Measurements from ENCODE around the gene TIMM13. TPM values are rescaled to one million over a fixed set of nuclear protein-coding genes. Genes with fewer than 3 reads are reported as not detected.
"Not testable (repeated sequence)": the region's sequence is repeated elsewhere in the genome, so short reads cannot be mapped to it uniquely, and the experiment has no call there.

The TIMM13 gene
- total RNA-seq, 1 experiment from 2014 or later: 49.3 TPM

DNA sequence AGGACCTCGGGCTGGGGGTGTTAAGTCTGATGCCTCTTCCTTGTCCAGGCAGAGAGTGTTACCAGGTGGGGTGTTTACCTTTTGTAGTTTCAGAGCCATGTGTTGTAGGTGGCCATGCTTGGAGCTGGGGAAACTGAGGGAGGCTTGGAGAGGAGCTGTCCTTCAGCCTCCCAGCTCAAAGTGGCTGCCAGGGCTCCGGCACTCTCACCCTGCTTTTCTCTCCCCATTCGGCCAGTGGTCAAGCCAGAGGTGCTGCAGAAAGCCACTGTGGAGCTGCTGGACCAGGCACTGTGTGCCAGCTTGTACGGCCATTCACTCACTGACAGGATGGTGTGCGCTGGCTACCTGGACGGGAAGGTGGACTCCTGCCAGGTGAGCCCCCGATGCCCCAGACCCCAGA lies 17.4 kb downstream of the TIMM13 start:
- no peak overlapping the region for H2AFZ ChIP-seq (ENCODE audit: low read length)
- no peak overlapping the region for H3K27ac ChIP-seq (ENCODE audit: low read length)
- no peaks in the 10 kb centered on the region for H3K36me3 ChIP-seq (ENCODE audit: insufficient read depth, low read length)
- DNase-seq: no peak
- H3K9me3 ChIP-seq (ENCODE audit: low read length): no peaks in the 10 kb centered on the region
- H3K9ac ChIP-seq (ENCODE audit: low read length): no peak overlapping the region
- H3K79me2 ChIP-seq (ENCODE audit: low read length): no peaks in the 10 kb centered on the region
- H3K4me2 ChIP-seq (ENCODE audit: low read depth, low read length, poor library complexity, severe bottlenecking): no peak overlapping the region
- no peak overlapping the region for H3K4me3 ChIP-seq (ENCODE audit: low read length)
- no peaks in the 10 kb centered on the region for H3K4me1 ChIP-seq (ENCODE audit: low read length)
- no peaks in the 10 kb centered on the region for H3K9me2 ChIP-seq (replicated peaks; ENCODE audit: insufficient read depth, low read length)
- H3K27me3 ChIP-seq (ENCODE audit: low read length): no peaks in the 10 kb centered on the region
- H4K20me1 ChIP-seq (ENCODE audit: insufficient read depth, low read depth, low read length): 0 out of 2 replicates have a peak, but pooled peaks cover 3% of the 10 kb centered on the region

DNA sequence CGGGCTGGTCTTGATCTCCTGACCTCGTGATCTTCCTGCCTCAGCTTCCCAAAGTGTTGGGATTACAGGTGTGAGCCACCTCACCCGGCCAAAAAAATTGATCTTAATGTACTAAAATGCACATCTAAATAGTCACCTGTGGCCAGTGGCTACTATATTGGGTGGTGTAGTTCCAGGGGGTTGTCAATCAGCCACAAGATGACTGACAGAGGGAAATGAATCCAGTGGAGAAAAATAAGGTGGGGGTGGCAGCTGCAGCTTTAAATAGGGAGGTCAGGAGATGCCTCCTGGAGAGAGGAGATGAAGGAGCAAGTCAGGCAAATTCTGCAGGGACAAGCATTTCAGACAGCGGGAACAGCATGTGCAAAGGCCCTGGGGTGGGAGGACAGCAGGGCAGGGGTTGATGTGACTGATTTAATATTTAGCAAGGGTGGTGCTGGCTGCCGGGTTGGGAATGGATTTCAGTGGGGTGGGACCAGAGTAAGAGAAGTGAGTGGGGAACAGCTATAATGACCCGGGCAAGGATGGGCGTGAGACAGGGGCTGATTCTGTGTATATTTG lies 18.0 kb downstream of the TIMM13 start:
- no peak overlapping the region for H2AFZ ChIP-seq (ENCODE audit: low read length)
- H4K20me1 ChIP-seq (ENCODE audit: insufficient read depth, low read depth, low read length): 0 out of 2 replicates have a peak, but pooled peaks cover 3% of the 10 kb centered on the region
- H3K9ac ChIP-seq (ENCODE audit: low read length): no peak overlapping the region
- no peak for DNase-seq
- H3K9me2 ChIP-seq (replicated peaks; ENCODE audit: insufficient read depth, low read length): no peaks in the 10 kb centered on the region
- no peaks in the 10 kb centered on the region for H3K9me3 ChIP-seq (ENCODE audit: low read length)
- no peaks in the 10 kb centered on the region for H3K27me3 ChIP-seq (ENCODE audit: low read length)
- no peak overlapping the region for H3K27ac ChIP-seq (ENCODE audit: low read length)
- H3K4me2 ChIP-seq (ENCODE audit: low read depth, low read length, poor library complexity, severe bottlenecking): no peak overlapping the region
- H3K4me3 ChIP-seq (ENCODE audit: low read length): no peak overlapping the region
- no peaks in the 10 kb centered on the region for H3K4me1 ChIP-seq (ENCODE audit: low read length)
- no peaks in the 10 kb centered on the region for H3K79me2 ChIP-seq (ENCODE audit: low read length)
- no peaks in the 10 kb centered on the region for H3K36me3 ChIP-seq (ENCODE audit: insufficient read depth, low read length)

DNA sequence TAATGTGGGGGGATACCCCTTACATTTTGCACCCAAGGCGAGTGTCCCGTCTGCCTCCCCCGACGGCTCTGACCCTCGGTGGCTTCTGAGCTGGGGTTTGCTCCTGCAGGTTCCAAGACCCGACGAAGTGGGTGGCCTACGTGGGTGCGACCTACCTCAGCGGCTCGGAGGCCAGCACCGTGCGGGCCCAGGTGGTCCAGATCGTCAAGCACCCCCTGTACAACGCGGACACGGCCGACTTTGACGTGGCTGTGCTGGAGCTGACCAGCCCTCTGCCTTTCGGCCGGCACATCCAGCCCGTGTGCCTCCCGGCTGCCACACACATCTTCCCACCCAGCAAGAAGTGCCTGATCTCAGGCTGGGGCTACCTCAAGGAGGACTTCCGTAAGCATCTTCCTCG lies 19.1 kb downstream of the TIMM13 start:
- no peaks in the 10 kb centered on the region for H3K9me3 ChIP-seq (ENCODE audit: low read length)
- no peak overlapping the region for H3K4me2 ChIP-seq (ENCODE audit: low read depth, low read length, poor library complexity, severe bottlenecking)
- no peaks in the 10 kb centered on the region for H3K79me2 ChIP-seq (ENCODE audit: low read length)
- H2AFZ ChIP-seq (ENCODE audit: low read length): no peak overlapping the region
- H3K27ac ChIP-seq (ENCODE audit: low read length): no peak overlapping the region
- no peak overlapping the region for H3K9ac ChIP-seq (ENCODE audit: low read length)
- H3K36me3 ChIP-seq (ENCODE audit: insufficient read depth, low read length): no peaks in the 10 kb centered on the region
- H3K9me2 ChIP-seq (replicated peaks; ENCODE audit: insufficient read depth, low read length): no peaks in the 10 kb centered on the region
- no peak for DNase-seq
- H3K4me1 ChIP-seq (ENCODE audit: low read length): no peaks in the 10 kb centered on the region
- no peak overlapping the region for H3K4me3 ChIP-seq (ENCODE audit: low read length)
- 0 out of 2 replicates have a peak, but pooled peaks cover 3% of the 10 kb centered on the region for H4K20me1 ChIP-seq (ENCODE audit: insufficient read depth, low read depth, low read length)
- no peaks in the 10 kb centered on the region for H3K27me3 ChIP-seq (ENCODE audit: low read length)

DNA sequence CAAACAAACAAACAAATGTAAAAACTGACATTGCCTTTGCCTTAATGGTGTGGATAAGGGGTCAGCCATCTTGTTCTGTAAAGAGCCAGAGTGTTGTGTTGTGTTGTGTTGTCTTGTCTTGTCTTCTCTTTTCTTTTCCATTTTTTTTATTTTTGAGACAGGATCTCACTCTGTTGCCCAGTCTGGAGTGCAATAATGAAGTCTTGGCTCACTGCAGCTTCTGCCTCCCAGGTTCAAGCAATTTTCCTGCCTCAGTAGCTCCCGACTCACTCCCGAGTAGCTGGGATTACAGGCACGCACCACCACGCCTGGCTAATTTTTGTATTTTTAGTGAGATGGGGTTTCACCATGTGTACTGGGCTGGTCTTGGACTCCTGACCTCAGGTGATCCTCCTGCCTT lies 27.8 kb downstream of the TIMM13 start:
- Histone ChIP-seq H2AFZ (ENCODE audit: low read length) (no peak overlapping the region), H3K79me2 (ENCODE audit: low read length) (no peaks in the 10 kb centered on the region), H3K4me1 (ENCODE audit: low read length) (peaks cover 3% of the 10 kb centered on the region), H3K27me3 (ENCODE audit: low read length) (no peaks in the 10 kb centered on the region), H3K27ac (ENCODE audit: low read length) (no peak overlapping the region), H4K20me1 (ENCODE audit: insufficient read depth, low read depth, low read length) (no peaks in the 10 kb centered on the region), H3K36me3 (ENCODE audit: insufficient read depth, low read length) (no peaks in the 10 kb centered on the region), H3K4me3 (ENCODE audit: low read length) (no peak overlapping the region), H3K4me2 (ENCODE audit: low read depth, low read length, poor library complexity, severe bottlenecking) (no peak overlapping the region), H3K9ac (ENCODE audit: low read length) (no peak overlapping the region), H3K9me3 (ENCODE audit: low read length) (no peaks in the 10 kb centered on the region), H3K9me2 (replicated peaks; ENCODE audit: insufficient read depth, low read length) (no peaks in the 10 kb centered on the region)
- DNase-seq: no peak

DNA sequence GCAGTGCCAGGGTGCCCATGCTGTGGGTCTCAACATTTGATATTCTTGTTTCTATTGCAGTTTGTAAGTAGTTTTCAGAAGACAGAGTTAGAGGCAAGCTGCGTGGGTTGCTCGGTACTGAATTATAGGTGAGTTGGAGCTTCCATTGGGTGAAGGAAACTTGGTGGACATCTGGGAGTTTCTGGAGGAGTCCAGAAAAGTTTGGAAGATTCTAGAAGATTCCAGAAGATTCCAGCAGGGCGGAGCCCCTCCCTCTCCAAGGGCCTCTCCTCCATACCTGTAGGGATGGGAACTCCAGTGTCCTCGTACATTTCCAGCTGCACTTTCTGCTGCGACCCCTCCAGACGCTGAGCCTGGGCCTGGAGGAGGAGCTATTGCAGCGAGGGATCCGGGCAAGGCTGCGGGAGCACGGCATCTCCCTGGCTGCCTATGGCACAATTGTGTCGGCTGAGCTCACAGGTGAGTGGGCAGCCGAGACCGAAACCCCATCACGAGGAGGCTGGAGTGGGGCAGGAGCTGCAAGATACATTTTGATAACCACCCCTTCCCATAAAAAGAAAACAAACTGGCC lies 28.6 kb downstream of the TIMM13 start:
- H3K36me3 ChIP-seq (ENCODE audit: insufficient read depth, low read length): no peaks in the 10 kb centered on the region
- no peak overlapping the region for H3K27ac ChIP-seq (ENCODE audit: low read length)
- H3K27me3 ChIP-seq (ENCODE audit: low read length): no peaks in the 10 kb centered on the region
- H2AFZ ChIP-seq (ENCODE audit: low read length): no peak overlapping the region
- H3K4me2 ChIP-seq (ENCODE audit: low read depth, low read length, poor library complexity, severe bottlenecking): no peak overlapping the region
- no peak overlapping the region for H3K9ac ChIP-seq (ENCODE audit: low read length)
- no peaks in the 10 kb centered on the region for H3K9me3 ChIP-seq (ENCODE audit: low read length)
- peaks cover 5% of the 10 kb centered on the region for H3K4me1 ChIP-seq (ENCODE audit: low read length)
- DNase-seq: no peak
- H4K20me1 ChIP-seq (ENCODE audit: insufficient read depth, low read depth, low read length): no peaks in the 10 kb centered on the region
- no peaks in the 10 kb centered on the region for H3K79me2 ChIP-seq (ENCODE audit: low read length)
- H3K9me2 ChIP-seq (replicated peaks; ENCODE audit: insufficient read depth, low read length): no peaks in the 10 kb centered on the region
- H3K4me3 ChIP-seq (ENCODE audit: low read length): no peak overlapping the region

DNA sequence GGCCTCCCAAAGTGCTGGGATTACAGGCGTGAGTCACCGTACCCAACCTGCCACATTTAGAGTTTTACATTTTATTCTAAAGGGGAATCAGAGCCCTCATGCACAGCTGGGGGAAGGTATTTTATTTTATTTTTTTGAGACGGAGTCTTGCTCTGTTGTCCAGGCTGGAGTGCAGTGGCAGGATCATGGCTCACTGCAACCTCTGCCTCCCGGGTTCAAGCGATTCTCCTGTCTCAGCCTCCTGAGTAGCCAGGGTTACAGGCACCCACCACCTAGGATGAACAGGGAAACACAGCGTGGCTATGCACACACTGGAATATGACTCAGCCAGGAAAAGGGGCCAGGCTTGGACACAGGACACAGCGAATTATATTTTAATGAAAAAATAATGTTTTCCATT lies 30.2 kb downstream of the TIMM13 start:
- not testable (repeated sequence) for H3K79me2 ChIP-seq (ENCODE audit: low read length); H3K36me3 ChIP-seq (ENCODE audit: insufficient read depth, low read length); H3K27ac ChIP-seq (ENCODE audit: low read length); H2AFZ ChIP-seq (ENCODE audit: low read length); H3K9ac ChIP-seq (ENCODE audit: low read length); H3K27me3 ChIP-seq (ENCODE audit: low read length); H3K9me3 ChIP-seq (ENCODE audit: low read length); H4K20me1 ChIP-seq (ENCODE audit: insufficient read depth, low read depth, low read length); DNase-seq; H3K4me3 ChIP-seq (ENCODE audit: low read length); H3K4me1 ChIP-seq (ENCODE audit: low read length); H3K9me2 ChIP-seq (replicated peaks; ENCODE audit: insufficient read depth, low read length); H3K4me2 ChIP-seq (ENCODE audit: low read depth, low read length, poor library complexity, severe bottlenecking)

DNA sequence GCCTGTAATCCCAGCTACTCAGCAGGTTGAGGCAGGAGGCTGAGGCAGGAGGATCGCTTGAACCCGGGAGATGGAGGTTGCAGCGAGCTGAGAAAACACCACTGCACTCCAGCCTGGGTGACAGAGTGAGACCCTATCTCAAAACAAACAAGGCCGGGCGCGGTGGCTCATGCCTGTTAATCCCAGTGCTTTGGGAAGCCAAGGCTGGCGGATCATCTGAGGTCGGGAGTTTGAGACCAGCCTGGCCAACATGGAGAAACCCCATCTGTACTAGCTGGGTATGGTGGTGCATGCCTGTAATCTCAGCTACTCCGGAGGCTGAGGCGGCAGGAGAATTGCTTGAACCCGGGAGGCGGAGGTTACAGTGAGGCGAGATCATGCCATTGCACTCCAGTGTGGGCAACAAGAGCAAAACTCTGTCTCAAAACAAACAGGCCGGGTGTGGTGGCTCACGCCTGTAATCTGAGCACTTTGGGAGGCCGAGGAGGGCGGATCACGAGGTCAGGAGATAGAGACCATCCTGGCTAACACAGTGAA lies 32.0 kb downstream of the TIMM13 start:
- H3K9me3 ChIP-seq (ENCODE audit: low read length); H3K27ac ChIP-seq (ENCODE audit: low read length); H3K4me2 ChIP-seq (ENCODE audit: low read depth, low read length, poor library complexity, severe bottlenecking); H3K4me3 ChIP-seq (ENCODE audit: low read length); DNase-seq; H3K36me3 ChIP-seq (ENCODE audit: insufficient read depth, low read length); H2AFZ ChIP-seq (ENCODE audit: low read length); H3K79me2 ChIP-seq (ENCODE audit: low read length); H3K9ac ChIP-seq (ENCODE audit: low read length); H3K27me3 ChIP-seq (ENCODE audit: low read length); H4K20me1 ChIP-seq (ENCODE audit: insufficient read depth, low read depth, low read length); H3K4me1 ChIP-seq (ENCODE audit: low read length); H3K9me2 ChIP-seq (replicated peaks; ENCODE audit: insufficient read depth, low read length): not testable (repeated sequence)

DNA sequence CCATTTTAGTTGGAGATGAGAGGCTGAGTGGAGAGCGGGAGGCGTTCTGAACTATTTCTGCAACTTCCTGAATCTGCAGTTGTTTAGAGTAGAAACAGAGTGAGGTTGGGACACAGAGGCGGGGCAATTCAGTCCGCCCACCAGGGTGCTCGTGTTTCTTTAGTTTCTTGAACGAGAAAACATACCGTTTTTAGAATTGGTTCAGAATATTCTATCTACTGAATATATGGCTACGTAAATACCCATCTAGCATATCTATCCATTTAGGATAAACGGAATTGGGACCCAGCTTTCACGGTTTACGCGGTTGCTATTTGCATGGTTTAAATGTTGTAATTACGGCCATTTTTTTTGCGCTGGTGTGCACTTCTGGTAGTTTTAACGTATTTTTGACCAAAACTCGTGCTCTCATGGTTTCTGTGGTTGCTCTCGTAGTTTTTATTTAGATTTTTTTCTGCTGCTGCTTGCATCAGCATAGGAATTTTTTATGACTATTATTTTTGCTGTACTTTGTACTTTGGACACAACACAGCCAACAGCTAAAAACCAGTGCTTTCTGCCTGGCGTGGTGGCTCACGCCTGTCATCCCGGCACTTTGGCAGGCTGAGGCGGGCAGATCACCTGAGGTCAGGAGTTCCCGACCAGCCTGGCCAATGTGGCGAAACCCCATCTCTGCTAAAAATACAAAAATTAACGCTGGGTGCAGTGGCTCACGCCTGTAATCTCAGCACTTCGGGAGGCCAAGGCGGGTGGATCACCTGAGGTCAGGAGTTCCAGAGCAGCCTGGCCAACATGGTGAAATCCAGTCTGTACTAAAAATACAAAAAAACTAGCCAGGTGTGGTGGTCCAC lies 32.7 kb downstream of the TIMM13 start:
- no peaks in the 10 kb centered on the region for H3K9me3 ChIP-seq (ENCODE audit: low read length)
- no peaks in the 10 kb centered on the region for H3K79me2 ChIP-seq (ENCODE audit: low read length)
- H3K36me3 ChIP-seq (ENCODE audit: insufficient read depth, low read length): no peaks in the 10 kb centered on the region
- H2AFZ ChIP-seq (ENCODE audit: low read length): peak overlapping the region; percentile 44
- no peaks in the 10 kb centered on the region for H3K9me2 ChIP-seq (replicated peaks; ENCODE audit: insufficient read depth, low read length)
- peak overlapping the region; percentile 49 for H3K4me2 ChIP-seq (ENCODE audit: low read depth, low read length, poor library complexity, severe bottlenecking)
- H4K20me1 ChIP-seq (ENCODE audit: insufficient read depth, low read depth, low read length): no peaks in the 10 kb centered on the region
- peak; percentile 63 for DNase-seq
- H3K9ac ChIP-seq (ENCODE audit: low read length): peak overlapping the region; percentile 34; the same call in 1 of the 2 replicates
- H3K4me1 ChIP-seq (ENCODE audit: low read length): peaks cover 8% of the 10 kb centered on the region
- H3K27ac ChIP-seq (ENCODE audit: low read length): no peak overlapping the region
- H3K4me3 ChIP-seq (ENCODE audit: low read length): peak overlapping the region; percentile 26; the same call in 1 of the 2 replicates
- H3K27me3 ChIP-seq (ENCODE audit: low read length): no peaks in the 10 kb centered on the region

Measured in Karpas-422 (cell line).